Central memory CD8-positive, alpha-beta T cell (primary cell): Measurements from ENCODE around the gene STRA8.
"Not testable (repeated sequence)": the region's sequence is repeated elsewhere in the genome, so short reads cannot be mapped to it uniquely, and the experiment has no call there.

Source experiments
- ATAC-seq: fragments of 150-1000 bp; cut with Tn5 transposase; replicated peaks from 2 replicates; pipeline ENCODE4 v1.10.0; 2022; ENCODE audit warnings: mild to moderate bottlenecking, moderate FRiP score, moderate number of reproducible peaks; ENCODE audit not compliant: poor library complexity, severe bottlenecking; ENCODE audit errors: extremely low read depth
- DNase-seq, 2 donors: peaks; one replicate each; pipeline ENCODE4 v3.0.0; 2021; ENCODE audit warnings: low spot score in 2 of 2
- H3K27ac Mint-ChIP-seq: one replicate; pipeline ENCODE4 v1.8.0; 2022; ENCODE audit warnings: low read depth, mild to moderate bottlenecking, moderate library complexity, mixed read lengths
- H3K27me3 Mint-ChIP-seq: one replicate; pipeline ENCODE4 v1.8.0; 2022; ENCODE audit warnings: mixed read lengths
- H3K36me3 Mint-ChIP-seq: one replicate; pipeline ENCODE4 v1.8.0; 2022; ENCODE audit warnings: mild to moderate bottlenecking, moderate library complexity, mixed read lengths; ENCODE audit not compliant: insufficient read depth
- H3K4me1 Mint-ChIP-seq: one replicate; pipeline ENCODE4 v1.8.0; 2022; ENCODE audit warnings: mixed read lengths
- H3K4me3 Mint-ChIP-seq: one replicate; pipeline ENCODE4 v1.8.0; 2022; ENCODE audit warnings: mild to moderate bottlenecking, moderate library complexity, mixed read lengths
- H3K9me3 Mint-ChIP-seq: one replicate; pipeline ENCODE4 v1.8.0; 2022; ENCODE audit warnings: mixed read lengths

Gene STRA8

GRCh38 chr7:135208102-135208793, 25.4 kb upstream of the STRA8 start:
- no peak for DNase-seq
- Mint-ChIP-seq H3K36me3 (peaks cover 15% of the 10 kb centered on the region), H3K4me3 (peak overlapping the region; percentile 47), H3K9me3 (no peaks in the 10 kb centered on the region), H3K27me3 (no peaks in the 10 kb centered on the region), H3K27ac (no peak overlapping the region), H3K4me1 (peaks cover 40% of the 10 kb centered on the region)
- ATAC-seq: no peak

DNA sequence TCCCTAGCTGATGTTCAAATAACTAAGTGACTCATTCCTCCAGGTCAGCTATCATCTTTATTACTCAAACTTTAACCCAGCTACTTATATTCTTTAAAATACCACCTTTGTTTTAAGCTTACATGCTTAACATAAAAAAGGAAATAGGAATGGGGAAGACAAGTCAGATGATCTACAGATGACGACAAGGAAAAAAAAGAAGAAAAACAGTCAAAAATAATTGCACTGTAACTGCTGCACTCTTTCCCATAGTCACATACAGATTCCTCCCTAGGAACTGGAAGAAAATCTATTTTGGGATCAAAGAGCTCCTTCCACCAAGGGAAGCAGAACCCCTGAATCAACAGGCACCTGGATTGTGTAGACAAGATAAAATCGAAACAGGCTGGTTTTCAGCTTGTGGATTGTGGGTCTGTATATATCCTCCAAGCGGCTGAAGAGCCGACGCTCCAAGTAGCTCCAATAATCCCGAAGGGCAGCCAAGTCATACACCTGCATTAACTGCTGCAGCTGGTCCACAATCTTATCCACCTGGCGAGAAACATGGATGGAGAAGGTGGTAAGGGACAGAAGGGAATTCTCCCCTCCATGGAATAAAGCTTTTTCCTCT, 24.3 kb upstream of the STRA8 start:
- Mint-ChIP-seq H3K36me3 (peaks cover 15% of the 10 kb centered on the region), H3K4me3 (no peak overlapping the region), H3K4me1 (peaks cover 34% of the 10 kb centered on the region), H3K27ac (no peak overlapping the region), H3K27me3 (no peaks in the 10 kb centered on the region), H3K9me3 (no peaks in the 10 kb centered on the region)
- no peak for DNase-seq
- no peak for ATAC-seq

DNA sequence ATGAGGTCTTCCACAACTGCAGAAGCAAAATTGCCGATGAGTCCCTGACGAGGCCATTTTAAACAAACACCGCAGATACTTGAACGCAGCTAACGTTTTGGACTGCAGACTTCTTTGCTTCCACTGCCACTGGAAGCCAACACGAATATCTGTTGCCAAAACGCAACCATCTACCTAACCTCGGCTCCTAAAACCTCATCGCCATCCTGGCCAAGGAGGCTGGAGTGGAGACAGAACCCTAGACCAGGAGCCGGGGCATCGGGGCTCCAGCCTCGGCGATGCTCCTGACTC, 22.8 kb upstream of the STRA8 start:
- Mint-ChIP-seq H3K9me3 (no peaks in the 10 kb centered on the region), H3K4me3 (peak overlapping the region; percentile 93), H3K36me3 (peaks cover 15% of the 10 kb centered on the region), H3K4me1 (peaks cover 34% of the 10 kb centered on the region), H3K27me3 (no peaks in the 10 kb centered on the region), H3K27ac (peak overlapping the region; percentile 97)
- peak; percentile 2 for ATAC-seq
- no peak for DNase-seq

DNA sequence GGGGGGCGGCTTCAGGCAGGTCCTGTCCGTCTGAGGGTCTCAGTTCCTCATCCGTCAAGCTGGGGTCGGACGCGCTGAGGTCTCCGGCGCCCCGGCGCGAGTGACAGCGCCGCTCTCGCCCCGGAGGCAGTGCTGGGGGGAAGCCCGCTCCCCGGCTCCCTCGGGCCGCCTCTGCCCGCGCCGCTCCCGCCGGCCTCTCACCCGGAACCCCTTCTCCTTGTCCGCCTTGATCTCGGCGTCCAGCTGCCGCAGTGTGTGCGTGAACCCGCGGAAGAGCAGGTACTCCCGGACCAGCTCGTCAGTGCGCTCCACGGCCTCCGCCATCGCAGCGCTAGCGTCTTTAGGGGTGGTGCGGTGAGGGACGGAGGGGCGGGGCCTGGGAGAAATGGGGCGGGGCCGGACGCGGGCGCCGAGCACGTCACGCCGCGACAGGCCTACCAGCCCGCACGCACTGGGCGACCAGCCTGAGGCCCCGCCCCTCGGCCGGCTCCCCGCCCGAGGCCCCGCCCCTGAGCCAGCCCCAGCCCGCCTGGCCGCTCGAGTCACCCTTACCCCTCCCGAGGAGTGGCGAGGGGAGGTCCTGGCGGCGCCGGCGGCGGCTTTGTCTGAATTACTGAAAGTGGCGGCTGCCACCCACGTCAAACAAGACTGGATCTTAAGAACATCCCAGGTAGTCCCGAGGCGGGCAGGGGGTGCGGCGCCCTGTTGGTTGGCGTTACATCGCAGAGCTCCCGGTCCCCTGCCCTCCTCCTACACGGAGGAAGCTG, 22.3 kb upstream of the STRA8 start, which contains the start of gene WDR91:
TSS of gene WDR91 (minus strand) at position 348 of the 767 bp plus-strand sequence. CDS start at position 324, 24 bp downstream.
- DNase-seq: peak; percentile 76 to 87
- Mint-ChIP-seq H3K4me3 (peak within 1 kb of the TSS; percentile 93), H3K4me1 (peaks cover 31% of the 10 kb centered on the region), H3K36me3 (peaks cover 15% of the 10 kb centered on the region), H3K9me3 (no peaks in the 10 kb centered on the region), H3K27ac (peak within 1 kb of the TSS; percentile 97), H3K27me3 (no peaks in the 10 kb centered on the region)
- peak; percentile 87 for ATAC-seq

DNA sequence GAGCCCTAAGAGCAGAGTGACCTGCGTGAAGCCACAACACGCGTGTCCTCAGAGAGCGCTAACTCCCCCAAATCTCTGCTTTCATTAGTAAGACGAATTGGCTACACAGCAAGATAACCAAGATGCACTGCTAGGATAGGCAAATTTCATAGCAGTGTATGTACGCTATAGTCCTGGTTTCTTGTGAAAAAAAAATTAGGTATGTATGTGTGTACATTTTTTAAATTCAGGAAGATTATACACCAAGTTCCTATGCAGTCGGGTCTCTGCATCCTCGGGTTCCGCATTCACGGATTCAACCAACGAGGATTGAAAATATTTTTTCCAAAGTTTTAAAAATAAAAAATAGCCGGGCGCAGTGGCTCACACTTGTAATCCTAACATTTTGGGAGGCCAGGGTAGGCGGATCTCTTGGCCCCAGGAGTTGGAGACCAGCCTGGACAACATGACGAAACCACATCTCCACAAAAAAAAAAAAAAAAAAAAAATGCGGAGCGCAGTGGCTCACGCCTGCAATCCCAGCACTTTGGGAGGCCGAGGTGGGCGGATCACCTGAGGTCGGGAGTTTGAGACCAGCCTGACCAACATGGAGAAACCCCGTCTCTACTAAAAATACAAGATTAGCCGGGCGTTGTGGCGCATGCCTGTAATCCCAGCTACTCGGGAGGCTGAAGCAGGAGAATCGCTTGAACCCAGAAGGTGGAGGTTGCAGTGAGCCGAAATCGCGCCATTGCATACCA, 21.5 kb upstream of the STRA8 start:
- H3K9me3 Mint-ChIP-seq, H3K27me3 Mint-ChIP-seq, DNase-seq: not testable (repeated sequence)
- Mint-ChIP-seq H3K4me3 (peak overlapping the region; percentile 93), H3K36me3 (peaks cover 14% of the 10 kb centered on the region), H3K4me1 (peaks cover 25% of the 10 kb centered on the region), H3K27ac (peak overlapping the region; percentile 97)
- ATAC-seq: peak; percentile 13

GRCh38 chr7:135213831-135214230, 19.8 kb upstream of the STRA8 start:
- ATAC-seq: no peak
- no peak for DNase-seq
- Mint-ChIP-seq H3K9me3 (no peaks in the 10 kb centered on the region), H3K27ac (no peak overlapping the region), H3K4me3 (no peak overlapping the region), H3K36me3 (peaks cover 14% of the 10 kb centered on the region), H3K27me3 (no peaks in the 10 kb centered on the region), H3K4me1 (peaks cover 8% of the 10 kb centered on the region)

DNA sequence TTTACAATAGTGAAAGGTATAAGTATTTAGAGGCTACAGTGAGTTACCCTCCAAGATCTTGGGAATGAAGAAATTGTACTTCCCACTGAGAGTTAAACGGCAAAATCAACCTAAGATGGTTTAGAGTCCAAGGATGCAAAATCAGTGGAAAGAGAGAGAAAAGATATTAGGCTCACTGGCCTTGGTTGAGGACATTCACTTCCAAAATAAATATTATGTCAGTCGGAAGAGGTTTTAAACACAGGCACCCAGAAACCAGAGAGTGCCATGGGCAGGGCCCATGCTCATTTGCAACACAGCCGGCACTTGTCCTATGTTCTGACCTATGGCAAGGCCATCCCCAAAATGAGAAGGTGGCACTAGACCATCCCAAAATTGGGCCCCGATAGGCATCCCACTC, 18.5 kb upstream of the STRA8 start:
- peaks cover 6% of the 10 kb centered on the region for H3K4me1 Mint-ChIP-seq

GRCh38 chr7:135215698-135216097, 17.9 kb upstream of the STRA8 start:
- Mint-ChIP-seq H3K27me3 (no peaks in the 10 kb centered on the region), H3K4me1 (peaks cover under 1% of the 10 kb centered on the region), H3K4me3 (no peak overlapping the region), H3K36me3 (peaks cover 9% of the 10 kb centered on the region), H3K27ac (no peak overlapping the region), H3K9me3 (no peaks in the 10 kb centered on the region)
- DNase-seq (no peak), ATAC-seq (no peak)

More for the DNA sequence above, 18.5 kb upstream of the STRA8 start:
- Mint-ChIP-seq H3K27me3 (no peaks in the 10 kb centered on the region), H3K27ac (no peak overlapping the region), H3K36me3 (peaks cover 11% of the 10 kb centered on the region), H3K4me3 (no peak overlapping the region), H3K9me3 (no peaks in the 10 kb centered on the region)
- DNase-seq (no peak), ATAC-seq (no peak)

- no peaks in the 10 kb centered on the region for H3K9me3 Mint-ChIP-seq
- H3K27ac Mint-ChIP-seq: no peak overlapping the region
- DNase-seq (no peak), ATAC-seq (no peak)
- no peak overlapping the region for H3K4me3 Mint-ChIP-seq
- no peaks in the 10 kb centered on the region for H3K27me3 Mint-ChIP-seq
- no peaks in the 10 kb centered on the region for H3K4me1 Mint-ChIP-seq
- H3K36me3 Mint-ChIP-seq: no peaks in the 10 kb centered on the region
Observed at GRCh38 chr7:135217645-135218509, 15.8 kb upstream of the STRA8 start.

- no peak overlapping the region for H3K27ac Mint-ChIP-seq
- no peaks in the 10 kb centered on the region for H3K9me3 Mint-ChIP-seq
- no peak for ATAC-seq
- H3K4me3 Mint-ChIP-seq: no peak overlapping the region
- peaks cover 2% of the 10 kb centered on the region for H3K36me3 Mint-ChIP-seq
- no peaks in the 10 kb centered on the region for H3K27me3 Mint-ChIP-seq
- no peak for DNase-seq
- H3K4me1 Mint-ChIP-seq: peaks cover 11% of the 10 kb centered on the region
Observed at GRCh38 chr7:135224027-135224426, 9.6 kb upstream of the STRA8 start.

DNA sequence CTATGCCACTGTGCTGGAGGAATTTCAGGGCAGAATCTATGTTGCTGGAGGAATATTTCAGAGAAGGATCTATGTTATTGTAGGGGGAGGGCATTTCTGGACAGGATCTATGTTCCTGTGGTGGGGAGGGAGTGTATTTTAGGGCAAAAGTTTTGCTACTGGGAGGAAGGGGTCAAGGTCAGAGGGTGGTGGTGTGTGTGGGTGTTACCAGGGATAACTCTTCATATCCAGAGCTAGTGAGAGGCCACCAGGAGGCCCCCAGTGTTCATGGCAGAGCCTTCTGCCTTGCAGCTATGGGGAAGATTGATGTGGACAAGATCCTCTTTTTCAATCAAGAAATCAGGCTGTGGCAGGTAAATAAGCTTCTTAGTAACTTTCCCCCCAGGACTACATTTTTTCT, 2.0 kb upstream of the STRA8 start:
- H3K36me3 Mint-ChIP-seq: no peaks in the 10 kb centered on the region
- H3K27me3 Mint-ChIP-seq: no peaks in the 10 kb centered on the region
- no peaks in the 10 kb centered on the region for H3K9me3 Mint-ChIP-seq
- DNase-seq: peak in 1 of 2 donors; percentile 2
- H3K4me1 Mint-ChIP-seq: no peaks in the 10 kb centered on the region
- no peak for ATAC-seq
- H3K4me3 Mint-ChIP-seq: no peak overlapping the region
- H3K27ac Mint-ChIP-seq: no peak overlapping the region

DNA sequence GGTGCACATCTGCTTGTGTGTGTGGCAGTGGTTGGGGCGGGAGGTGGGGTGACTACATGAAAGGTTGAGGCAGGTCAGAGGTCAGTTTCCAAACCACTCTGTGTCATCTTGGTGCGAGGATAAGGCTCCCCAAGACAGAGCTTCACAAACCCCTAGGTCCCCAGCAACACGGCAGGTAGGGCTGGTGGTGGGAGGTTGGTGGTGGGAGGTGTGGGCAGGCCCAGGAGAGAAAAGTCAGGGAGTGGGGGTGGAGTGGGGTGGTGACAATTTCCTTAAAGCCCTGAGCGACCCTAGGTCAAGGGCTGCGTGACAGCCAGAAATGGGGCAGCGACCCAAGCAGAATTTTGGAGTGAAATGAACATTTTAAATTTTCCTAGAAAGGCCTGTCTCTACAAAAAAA, 1.6 kb upstream of the STRA8 start:
- no peaks in the 10 kb centered on the region for H3K27me3 Mint-ChIP-seq
- H3K9me3 Mint-ChIP-seq: no peaks in the 10 kb centered on the region
- no peak overlapping the region for H3K4me3 Mint-ChIP-seq
- H3K36me3 Mint-ChIP-seq: no peaks in the 10 kb centered on the region
- H3K27ac Mint-ChIP-seq: no peak overlapping the region
- ATAC-seq (no peak), DNase-seq (peak in 1 of 2 donors; percentile 2)
- no peaks in the 10 kb centered on the region for H3K4me1 Mint-ChIP-seq
